GM19463 (cell line): ENCODE data around the gene RAB3GAP1.
"Not testable (repeated sequence)": the region's sequence is repeated elsewhere in the genome, so short reads cannot be mapped to it uniquely, and the experiment has no call there.

Experiments used
- ATAC-seq: cut with Tn5 transposase; IDR thresholded peaks from one replicate; pipeline ENCODE4 v1.9.1; 2021; ENCODE audit warnings: mild to moderate bottlenecking, moderate library complexity; ENCODE audit not compliant: unreplicated experiment

RAB3GAP1 gene

DNA sequence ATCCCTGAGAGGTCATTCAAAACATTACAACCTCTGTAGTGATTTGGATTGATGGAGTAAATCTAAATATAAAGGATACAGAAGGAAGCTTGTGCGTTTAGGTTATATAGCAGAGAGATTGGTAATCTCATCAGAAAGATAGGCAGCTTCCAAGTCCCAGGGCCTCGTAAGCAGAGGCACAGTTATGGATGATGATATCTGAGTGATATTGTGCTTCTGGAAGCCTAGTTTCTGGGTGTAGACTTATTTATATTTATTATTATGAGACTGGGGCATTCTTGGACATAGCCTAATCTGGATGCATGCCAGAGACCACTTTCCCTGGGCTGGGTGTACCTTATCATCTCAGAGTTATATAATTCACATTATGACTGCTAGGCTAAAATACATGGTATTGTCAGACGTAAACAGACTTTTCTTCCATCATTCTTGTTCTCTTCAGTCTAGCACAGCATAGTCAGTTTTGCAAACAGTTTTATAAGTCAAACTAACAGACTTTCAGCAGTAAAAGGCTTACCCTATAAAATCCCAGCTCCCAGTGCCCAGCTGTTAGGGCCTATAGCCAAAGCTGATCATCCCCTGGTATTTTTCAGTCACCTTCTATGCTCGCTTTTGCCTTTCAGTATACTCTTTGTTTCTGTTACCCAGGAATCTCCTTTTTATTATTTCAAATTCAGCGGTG, 47.9 kb downstream of the RAB3GAP1 start:
- ATAC-seq, result no peak

DNA sequence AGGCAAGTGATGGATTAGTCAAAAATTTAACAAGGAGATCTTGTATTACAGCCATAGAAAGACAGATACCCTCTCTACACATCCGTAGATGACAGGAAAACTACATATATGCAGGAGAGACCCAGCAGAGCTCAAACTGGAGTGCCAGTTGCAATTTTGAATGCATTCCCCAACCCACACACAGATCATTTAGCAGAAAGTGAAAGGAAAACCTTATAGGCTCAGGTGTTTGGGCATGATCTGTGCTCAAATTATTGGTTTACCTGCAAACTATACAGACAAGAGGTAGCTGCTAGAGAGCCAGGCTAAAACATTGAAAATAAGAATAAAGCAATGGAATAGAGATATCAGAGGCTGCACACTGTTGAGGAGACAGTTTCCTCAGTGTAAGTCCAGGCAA, 51.8 kb downstream of the RAB3GAP1 start:
- ATAC-seq, result no peak

DNA sequence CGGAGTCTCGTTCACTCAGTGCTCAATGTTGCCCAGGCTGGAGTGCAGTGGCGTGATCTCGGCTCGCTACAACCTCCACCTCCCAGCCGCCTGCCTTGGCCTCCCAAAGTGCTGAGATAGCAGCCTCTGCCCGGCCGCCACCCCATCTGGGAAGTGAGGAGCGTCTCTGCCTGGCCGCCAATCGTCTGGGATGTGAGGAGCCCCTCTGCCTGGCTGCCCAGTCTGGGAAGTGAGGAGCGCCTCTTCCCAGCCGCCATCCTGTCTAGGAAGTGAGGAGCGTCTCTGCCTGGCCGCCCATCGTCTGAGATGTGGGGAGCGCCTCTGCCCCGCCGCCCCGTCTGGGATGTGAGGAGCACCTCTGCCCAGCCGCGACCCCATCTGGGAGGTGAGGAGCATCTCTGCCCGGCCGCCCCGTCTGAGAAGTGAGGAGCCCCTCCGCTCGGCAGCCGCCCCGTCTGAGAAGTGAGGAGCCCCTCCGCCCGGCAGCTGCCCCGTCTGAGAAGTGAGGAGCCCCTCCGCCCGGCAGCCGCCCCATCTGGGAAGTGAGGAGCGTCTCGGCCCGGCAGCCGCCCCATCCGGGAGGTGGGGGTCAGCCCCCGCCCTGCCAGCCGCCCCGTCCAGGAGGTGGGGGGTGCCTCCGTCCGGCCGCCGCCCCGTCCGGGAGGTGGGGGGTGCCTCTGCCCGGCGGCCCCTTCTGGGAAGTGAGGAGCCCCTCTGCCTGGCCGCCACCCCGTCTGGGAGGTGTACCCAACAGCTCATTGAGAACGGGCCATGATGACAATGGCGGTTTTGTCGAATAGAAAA, 53.6 kb downstream of the RAB3GAP1 start:
- ATAC-seq, result not testable (repeated sequence)

DNA sequence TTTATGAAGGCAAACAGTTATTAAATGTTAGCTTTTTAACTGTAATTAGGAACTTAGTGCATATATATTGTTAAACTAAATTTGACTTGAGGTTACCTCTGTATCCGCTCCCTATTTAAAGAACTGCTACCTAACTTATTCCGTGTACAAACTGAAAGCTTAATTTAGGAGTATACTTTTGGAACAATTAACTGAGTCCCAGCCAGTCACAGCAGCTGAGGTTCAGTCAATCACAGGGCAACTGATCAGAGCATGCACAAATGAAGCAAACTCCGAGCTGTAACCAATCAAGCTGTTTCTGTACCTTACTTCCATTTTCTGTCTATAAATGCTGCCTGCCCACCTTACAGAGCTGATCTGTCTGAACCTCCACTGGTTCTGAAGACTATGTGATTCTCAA, 61.2 kb downstream of the RAB3GAP1 start:
- ATAC-seq, result no peak

DNA sequence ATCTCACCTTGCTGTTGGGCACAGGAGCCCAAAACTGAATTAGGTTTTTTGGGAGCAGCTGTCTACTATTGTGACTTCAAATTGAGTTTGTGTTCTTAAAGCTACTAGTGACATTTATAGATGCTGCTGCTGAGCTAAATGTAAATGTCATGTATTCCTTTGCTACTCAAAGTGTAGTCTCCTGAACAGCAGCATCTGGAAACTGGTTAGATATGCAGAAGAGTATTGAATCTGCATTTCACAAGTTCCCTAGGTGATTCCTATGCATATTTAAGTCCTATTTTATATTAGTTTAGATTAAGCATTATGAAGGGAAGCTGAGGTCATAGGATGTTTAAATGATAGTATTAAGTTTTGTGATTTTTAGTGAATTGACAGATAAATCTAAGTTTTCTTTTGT, 67.5 kb downstream of the RAB3GAP1 start:
- no peak for ATAC-seq

DNA sequence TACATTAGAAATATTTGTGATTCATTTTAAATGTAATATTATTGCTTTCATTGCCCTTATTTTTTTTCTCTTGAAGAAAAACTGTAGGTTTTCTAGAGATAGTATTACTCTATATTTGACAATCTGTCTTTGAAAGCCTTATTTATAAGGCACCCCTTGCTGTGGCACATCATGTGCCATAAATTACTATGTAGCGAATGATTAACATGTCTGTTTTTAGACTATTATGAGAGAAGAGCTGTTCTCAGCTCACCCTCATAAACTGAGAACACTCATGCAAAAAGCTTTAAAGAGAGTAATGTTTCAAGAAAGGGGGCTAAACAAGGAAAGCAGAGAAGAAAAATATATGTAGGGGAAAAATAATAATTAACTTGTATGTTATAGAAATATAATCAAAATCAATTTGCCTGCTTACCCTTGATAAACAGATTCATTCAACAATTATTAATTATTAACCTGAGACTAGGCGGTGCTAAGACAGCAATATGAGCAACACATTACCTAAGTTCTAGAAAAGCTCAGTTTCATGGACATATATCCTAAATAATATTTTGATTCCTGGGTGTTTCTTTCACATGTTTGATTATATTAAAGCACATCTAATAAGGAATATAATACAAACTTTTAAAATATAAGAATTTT, 69.0 kb downstream of the RAB3GAP1 start:
- no peak for ATAC-seq

DNA sequence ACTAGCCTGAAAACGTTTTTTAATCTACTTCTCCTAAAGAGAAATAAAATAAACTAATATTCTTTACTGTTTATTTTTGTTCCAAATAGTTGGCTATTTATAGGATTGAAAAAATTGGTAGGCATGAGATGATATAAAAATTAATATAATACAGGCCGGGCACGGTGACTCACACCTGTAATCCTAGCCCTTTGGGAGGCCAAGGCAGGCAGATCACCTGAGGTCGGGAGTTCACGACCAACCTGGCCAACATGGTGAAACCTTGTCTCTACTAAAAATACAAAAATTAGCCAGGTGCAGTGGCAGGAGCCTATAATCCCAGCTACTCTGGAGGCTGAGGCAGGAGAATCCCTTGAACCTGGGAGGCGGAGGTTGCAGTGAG, 69.6 kb downstream of the RAB3GAP1 start:
- not testable (repeated sequence) for ATAC-seq

DNA sequence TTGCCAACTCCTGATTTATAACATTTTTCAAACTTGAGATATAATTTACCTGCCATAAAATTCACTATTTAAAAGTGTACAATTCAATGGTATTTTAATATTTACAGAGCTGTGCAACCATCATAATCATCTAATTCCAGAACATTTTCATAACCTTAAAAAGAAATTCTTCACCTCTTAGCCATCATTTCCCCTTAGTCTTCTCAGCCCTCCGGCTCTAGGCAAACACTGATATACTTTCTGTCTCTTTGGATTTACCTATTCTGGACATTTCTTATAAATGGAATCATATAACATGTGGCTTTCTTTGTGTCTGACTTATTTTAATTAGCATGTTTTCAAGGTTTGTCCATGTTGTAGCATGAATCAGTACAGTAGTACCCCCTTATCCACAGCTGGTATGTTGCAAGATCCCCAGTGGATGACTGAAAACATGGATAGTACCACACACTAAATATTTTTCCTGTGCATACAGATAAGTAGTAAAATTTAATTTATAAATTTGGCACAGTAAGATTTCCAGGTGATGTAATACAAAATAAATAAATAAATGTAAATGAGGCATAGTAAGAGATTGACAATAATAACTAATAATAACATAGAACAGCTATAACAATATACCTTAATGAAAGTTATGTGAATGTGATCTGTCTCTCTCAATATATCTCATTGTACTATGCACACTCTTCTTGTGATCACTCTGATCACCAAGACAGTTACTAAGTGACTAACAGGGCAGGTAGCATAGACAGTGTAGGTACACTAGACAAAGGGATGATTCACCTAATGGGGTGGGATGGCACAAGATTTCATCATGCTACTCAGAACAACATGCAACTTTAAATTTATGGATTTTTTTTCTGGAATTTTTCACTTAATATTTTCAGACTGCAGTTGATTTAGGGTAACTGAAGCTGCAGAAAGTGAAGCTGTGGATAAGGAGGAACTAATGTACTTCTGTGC, 73.1 kb downstream of the RAB3GAP1 start:
- no peak for ATAC-seq

DNA sequence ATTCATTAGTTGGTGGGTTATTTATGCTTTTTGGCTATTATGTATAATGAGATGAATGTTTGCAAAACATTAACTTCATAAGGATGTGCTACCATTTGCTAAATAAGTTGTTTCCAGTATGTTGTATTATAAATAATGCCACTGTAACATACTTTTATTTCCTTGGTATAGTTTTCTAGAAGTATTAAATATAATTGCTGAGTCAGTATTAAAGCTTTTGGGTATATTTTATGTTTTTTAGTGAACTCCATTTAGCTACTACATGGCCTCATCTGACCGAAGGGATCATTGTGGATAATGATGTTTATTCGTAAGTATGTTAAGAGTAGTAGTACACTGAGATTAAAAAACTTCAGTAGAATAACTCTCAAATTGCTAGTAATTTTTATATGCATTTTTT, 73.8 kb downstream of the RAB3GAP1 start:
- no peak for ATAC-seq

DNA sequence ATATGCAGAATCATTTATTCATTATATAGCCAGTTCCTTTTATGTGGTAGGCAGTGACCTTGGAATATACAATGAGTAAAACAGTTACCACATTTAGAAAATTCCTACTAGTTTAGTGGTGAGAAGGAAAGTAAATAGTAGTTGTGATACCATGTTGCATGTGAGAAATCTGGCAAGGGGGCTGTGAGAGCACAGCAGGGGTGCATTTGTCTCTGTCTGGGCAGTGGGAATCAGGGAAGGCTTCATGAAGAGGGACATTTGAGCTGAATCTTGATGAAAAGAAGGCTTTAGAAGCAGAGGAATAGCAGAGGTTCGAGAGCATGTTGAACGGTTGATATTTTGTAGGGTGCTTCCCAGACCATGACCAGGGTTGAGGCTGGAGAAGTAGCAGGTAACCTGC, 78.7 kb downstream of the RAB3GAP1 start:
- ATAC-seq, result no peak

DNA sequence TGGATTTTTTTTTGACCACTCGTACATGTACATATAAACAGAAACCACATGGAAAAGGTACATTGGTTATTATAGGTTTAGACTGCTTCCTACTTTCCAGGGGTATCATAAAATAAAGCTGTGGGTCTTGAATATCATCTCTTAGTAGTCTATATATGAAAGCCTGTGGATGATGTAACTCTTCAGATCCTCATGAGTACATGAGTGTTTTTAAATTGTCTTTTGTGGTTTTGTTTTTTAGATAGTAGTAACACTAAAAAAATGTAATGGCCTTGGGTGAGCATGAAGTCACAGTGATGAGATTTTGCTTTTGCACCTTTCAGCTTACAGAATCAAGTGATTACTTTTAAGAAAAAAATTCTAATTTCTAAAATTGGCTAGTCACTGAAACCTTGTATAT, 80.2 kb downstream of the RAB3GAP1 start:
- no peak for ATAC-seq

DNA sequence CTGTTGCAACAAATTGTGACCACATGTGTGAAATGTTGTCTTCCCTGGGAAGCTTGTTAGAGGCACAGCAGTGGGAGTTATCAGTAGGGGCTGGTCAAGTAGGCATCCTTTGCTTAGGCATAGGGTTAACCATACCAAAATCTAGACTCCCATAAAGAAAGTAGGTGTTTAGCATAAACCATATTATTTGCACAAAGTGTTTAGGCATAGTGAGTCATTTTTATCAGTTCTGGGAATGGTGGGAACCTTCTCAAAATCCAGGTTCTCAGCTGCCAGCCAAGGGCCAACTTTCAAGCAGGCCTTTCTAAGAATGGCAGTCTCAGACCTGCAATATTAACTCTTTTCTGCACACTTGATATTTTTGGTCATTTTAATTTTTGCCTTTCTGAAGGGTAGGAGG, 88.5 kb downstream of the RAB3GAP1 start:
- ATAC-seq, result no peak

DNA sequence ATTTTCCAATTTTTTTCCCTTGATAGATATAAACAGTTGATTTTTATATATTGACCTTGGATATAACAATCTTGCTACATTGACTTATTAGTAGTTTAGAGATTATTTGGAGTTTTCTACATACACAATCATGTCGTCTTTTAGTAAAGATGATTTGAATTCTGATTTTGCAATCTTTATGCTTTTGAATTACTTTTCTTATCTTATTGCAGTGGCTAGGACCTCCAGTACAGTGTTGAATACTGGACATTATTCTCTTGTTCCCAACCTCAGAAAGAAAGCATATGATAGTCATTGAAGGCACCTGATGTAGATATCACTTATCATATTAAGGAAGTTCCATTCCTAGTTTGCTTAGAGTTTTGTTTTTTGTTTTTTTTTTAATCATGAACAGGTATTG, 90.2 kb downstream of the RAB3GAP1 start:
- ATAC-seq, result no peak

DNA sequence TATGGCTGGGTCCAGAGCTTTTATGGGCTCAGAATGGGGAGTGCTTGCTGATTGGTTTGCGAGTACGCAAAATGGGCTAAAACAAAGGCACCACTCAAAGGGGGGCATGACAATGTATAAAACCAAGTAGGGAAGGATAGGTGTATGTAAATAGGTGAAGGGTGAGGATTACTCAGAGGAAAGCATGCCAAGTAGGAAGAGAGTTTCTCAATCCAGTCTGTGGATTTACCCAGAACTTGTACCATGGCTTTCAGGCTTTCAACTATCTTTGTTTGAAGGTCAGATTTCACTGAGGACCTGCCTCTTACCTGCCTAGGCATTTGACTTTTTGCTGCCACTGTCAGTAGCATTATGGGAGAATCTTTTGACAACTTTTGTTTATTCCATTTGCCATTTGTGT, 92.3 kb downstream of the RAB3GAP1 start:
- no peak for ATAC-seq

DNA sequence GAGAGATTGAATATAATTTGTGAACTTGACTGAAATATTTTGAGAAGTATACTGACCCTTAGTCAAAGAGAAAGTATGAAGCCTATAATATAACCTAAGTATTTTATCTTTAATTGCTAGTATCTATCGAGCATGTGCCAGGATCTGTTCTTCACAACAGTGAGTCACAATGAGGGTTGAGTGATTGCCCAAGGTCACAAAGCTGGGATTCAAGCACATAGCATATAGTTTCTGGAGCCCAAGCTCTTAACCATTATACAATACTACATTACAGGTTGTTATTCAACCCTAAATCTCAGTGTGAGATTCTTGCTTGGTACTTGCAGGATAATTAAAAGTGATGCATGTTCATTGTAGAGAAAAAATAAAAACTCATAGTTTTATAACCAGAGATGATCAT, 97.2 kb downstream of the RAB3GAP1 start:
- ATAC-seq, result no peak

DNA sequence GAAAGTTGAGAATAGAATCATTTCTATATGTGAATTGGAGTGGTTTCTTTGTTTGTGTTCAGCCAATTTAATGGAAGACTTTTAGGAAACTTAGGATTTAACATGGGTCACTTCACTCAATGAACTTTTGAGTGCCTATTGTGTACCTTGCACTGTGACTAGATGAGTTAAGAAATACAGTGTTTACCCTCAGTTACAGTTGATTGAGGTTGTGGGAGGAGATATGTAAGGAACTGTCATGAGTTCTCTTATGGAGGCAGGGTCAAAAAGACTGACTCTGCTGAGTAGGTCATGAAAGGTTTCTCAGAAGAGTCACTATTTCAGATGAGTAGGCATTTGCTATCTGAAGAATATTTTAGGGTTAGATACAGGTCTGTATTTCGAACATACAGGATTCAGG, 98.6 kb downstream of the RAB3GAP1 start:
- ATAC-seq, result no peak

DNA sequence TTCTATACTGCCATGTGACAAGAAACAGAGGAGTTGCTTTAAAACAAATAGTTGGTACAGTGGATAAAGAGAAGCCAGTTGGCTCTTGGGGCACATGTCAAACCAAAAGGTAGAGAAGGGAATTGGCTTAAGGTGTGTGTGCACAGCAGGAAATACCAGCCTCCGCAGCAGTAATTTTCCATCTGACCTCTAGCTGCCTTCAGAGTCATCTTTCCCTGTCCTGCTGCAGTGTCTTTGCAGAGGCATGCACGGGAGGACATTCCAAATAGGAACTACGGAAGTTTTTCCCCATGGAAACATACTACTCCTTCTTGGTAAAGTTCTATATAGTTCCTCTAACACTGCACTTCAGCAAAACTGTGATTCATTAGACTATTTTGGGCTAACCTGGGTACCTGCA, 99.5 kb downstream of the RAB3GAP1 start:
- no peak for ATAC-seq

DNA sequence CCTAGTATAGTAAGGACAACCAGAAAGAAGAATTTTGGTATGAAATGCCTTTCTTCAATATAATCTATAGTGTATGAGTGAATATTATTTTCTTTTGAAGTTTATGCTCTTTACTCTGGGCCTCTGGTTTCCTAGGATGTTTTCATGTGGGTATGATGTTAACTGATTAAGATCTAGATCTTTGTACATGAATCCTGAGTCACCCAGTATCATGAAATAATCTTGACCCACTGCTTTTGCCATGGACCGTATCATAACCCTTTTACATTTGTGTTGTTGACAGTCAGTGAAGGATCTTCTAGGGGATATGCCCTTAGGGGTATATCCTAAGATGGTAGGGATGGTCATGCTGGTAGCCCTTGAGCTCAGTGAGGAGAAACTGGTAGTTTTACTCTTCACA, 100.3 kb downstream of the RAB3GAP1 start:
- ATAC-seq, result no peak

DNA sequence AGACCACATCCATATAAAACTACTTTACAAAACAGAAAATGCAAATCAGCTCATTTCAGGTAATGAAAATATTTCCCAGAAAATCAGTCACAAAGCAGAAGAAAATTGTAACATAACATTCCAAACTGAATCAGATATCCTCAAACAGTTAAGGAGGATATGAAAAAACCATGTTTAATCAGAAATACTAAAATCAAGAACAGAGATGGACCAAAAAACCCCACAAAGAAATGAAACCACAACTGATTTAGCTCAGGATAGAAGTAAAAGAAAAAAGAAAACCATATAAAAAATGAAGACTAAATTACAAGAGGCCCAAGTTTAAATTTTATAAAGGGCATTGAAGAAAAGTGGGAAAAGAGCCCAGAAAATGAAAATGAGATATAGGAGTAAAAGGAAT, 102.9 kb downstream of the RAB3GAP1 start:
- no peak for ATAC-seq

DNA sequence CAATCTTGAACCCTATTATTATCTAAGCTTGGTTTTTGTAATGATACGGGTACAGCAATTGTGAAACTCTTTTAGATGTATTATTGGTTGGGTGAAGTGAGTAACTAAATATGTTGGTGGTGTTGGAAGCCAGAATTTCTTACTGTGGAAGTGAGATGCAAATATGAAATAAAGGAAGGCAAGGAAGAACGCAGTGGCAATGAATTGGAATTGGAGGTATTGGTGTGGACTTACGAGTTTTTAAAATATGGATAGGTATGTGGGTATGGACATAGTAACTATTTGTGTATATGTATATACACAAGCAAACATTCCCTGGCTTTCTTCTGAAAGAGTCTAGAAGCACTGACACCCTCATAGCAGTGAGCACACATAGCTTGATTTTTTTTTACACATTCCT, 105.8 kb downstream of the RAB3GAP1 start:
- no peak for ATAC-seq

DNA sequence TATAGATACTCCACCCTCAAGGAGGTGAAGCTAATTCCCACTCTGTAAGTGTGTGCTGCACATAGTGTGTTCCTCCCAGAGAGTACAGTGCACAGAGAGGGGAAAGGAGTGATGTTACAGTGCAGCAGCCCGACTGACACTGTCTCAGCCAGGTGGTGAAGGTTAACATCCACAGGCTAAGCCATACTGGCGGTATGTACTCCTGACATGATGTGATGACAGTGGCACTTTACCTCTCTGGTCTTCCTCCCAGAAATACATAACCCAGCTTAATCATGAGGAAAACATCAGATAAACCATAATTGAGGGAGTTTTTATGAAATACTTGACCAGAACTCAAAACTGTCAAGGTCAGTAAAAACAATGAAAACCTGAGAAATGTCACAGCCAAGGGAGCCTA, 107.1 kb downstream of the RAB3GAP1 start:
- no peak for ATAC-seq
